Ectodermal cell (in vitro differentiated cells): Measurements from ENCODE around the gene SLC2A1.
"Not testable (repeated sequence)": the region's sequence is repeated elsewhere in the genome, so short reads cannot be mapped to it uniquely, and the experiment has no call there.

Experiments used
- H3K27ac ChIP-seq: 2 replicates; pipeline ENCODE4 v1.7.0; 2013; ENCODE audit warnings: mild to moderate bottlenecking, low read depth, low read length; ENCODE audit not compliant: insufficient read depth, poor library complexity, severe bottlenecking
- H3K27me3 ChIP-seq: 2 replicates; pipeline ENCODE4 v1.7.0; 2013; ENCODE audit warnings: mild to moderate bottlenecking, low read length; ENCODE audit not compliant: insufficient read depth, control insufficient read depth, poor library complexity, severe bottlenecking
- H3K36me3 ChIP-seq: one replicate; pipeline ENCODE4 v1.7.0; 2013; ENCODE audit warnings: low read length; ENCODE audit not compliant: control insufficient read depth, insufficient read depth
- H3K4me1 ChIP-seq: one replicate; pipeline ENCODE4 v1.7.0; 2013; ENCODE audit warnings: low read length; ENCODE audit not compliant: control insufficient read depth, insufficient read depth
- H3K4me3 ChIP-seq: 2 replicates; pipeline ENCODE4 v1.7.0; 2013; ENCODE audit warnings: low read depth, low read length, control low read depth; ENCODE audit not compliant: insufficient read depth
- H3K9me3 ChIP-seq: 2 replicates; pipeline ENCODE4 v1.7.0; 2013; ENCODE audit warnings: mild to moderate bottlenecking, low read length, moderate library complexity; ENCODE audit not compliant: control insufficient read depth
- WGBS, 2 experiments: methylation state at CpG; one replicate each; pipeline ENCODE4 v1.1.7; 2013; ENCODE audit warnings: missing lambda C conversion rate in 2 of 2; 5-methylcytosine and 5-hydroxymethylcytosine counted together

SLC2A1 gene

GRCh38 chr1:42919651-42920050, 39.0 kb downstream of the SLC2A1 start:
- 93 to 95% methylated on average over 5 of the region's 5 CpGs for WGBS, 2 experiments
- not testable (repeated sequence) for H3K4me3 ChIP-seq, H3K36me3 ChIP-seq, H3K4me1 ChIP-seq, H3K9me3 ChIP-seq, H3K27ac ChIP-seq, H3K27me3 ChIP-seq

GRCh38 chr1:42917241-42917495, 41.5 kb downstream of the SLC2A1 start:
- Histone ChIP-seq H3K4me3 (no peak overlapping the region), H3K4me1 (no peaks in the 10 kb centered on the region), H3K9me3 (no peaks in the 10 kb centered on the region), H3K27me3 (no peaks in the 10 kb centered on the region), H3K27ac (no peak overlapping the region), H3K36me3 (no peaks in the 10 kb centered on the region)
- WGBS, 2 experiments = 96 to 97% methylated on average over 15 of the region's 15 CpGs

- 92% methylated on average over 3 of the region's 3 CpGs for WGBS, 2 experiments
- H3K9me3 ChIP-seq = no peaks in the 10 kb centered on the region
- no peaks in the 10 kb centered on the region for H3K27me3 ChIP-seq
- H3K4me3 ChIP-seq = no peak overlapping the region
- H3K27ac ChIP-seq = no peak overlapping the region
- H3K4me1 ChIP-seq = no peaks in the 10 kb centered on the region
- H3K36me3 ChIP-seq = no peaks in the 10 kb centered on the region
These were observed 43.2 kb downstream of the SLC2A1 start for GRCh38 chr1:42915456-42915855.

- Histone ChIP-seq H3K36me3 (no peaks in the 10 kb centered on the region), H3K27me3 (no peaks in the 10 kb centered on the region), H3K27ac (no peak overlapping the region), H3K9me3 (no peaks in the 10 kb centered on the region), H3K4me1 (no peaks in the 10 kb centered on the region), H3K4me3 (no peak overlapping the region)
- 94 to 98% methylated on average over 2 of the region's 2 CpGs for WGBS, 2 experiments
These were observed 44.5 kb downstream of the SLC2A1 start for GRCh38 chr1:42914092-42914627.

GRCh38 chr1:42913426-42914091, 45.1 kb downstream of the SLC2A1 start:
- Histone ChIP-seq H3K27ac (no peak overlapping the region), H3K27me3 (no peaks in the 10 kb centered on the region), H3K4me3 (no peak overlapping the region), H3K9me3 (no peaks in the 10 kb centered on the region), H3K4me1 (no peaks in the 10 kb centered on the region), H3K36me3 (no peaks in the 10 kb centered on the region)
- 68 to 70% methylated on average over 5 of the region's 5 CpGs for WGBS, 2 experiments

GRCh38 chr1:42910985-42911384, 47.7 kb downstream of the SLC2A1 start:
- H3K27ac ChIP-seq = no peak overlapping the region
- no peaks in the 10 kb centered on the region for H3K36me3 ChIP-seq
- H3K4me3 ChIP-seq = no peak overlapping the region
- no peaks in the 10 kb centered on the region for H3K9me3 ChIP-seq
- H3K4me1 ChIP-seq = no peaks in the 10 kb centered on the region
- H3K27me3 ChIP-seq = no peaks in the 10 kb centered on the region

- Histone ChIP-seq H3K27ac (no peak overlapping the region), H3K36me3 (no peaks in the 10 kb centered on the region), H3K9me3 (no peaks in the 10 kb centered on the region), H3K4me1 (no peaks in the 10 kb centered on the region), H3K4me3 (no peak overlapping the region), H3K27me3 (no peaks in the 10 kb centered on the region)
- 89 to 96% methylated on average over 2 to 3 of the region's 3 CpGs for WGBS, 2 experiments
These were observed 50.6 kb downstream of the SLC2A1 start for GRCh38 chr1:42908046-42908445.

- H3K4me1 ChIP-seq = no peaks in the 10 kb centered on the region
- no peaks in the 10 kb centered on the region for H3K36me3 ChIP-seq
- H3K9me3 ChIP-seq = no peaks in the 10 kb centered on the region
- WGBS, 2 experiments = 100% methylated on average over 1 of the region's 1 CpG
- H3K27ac ChIP-seq = no peak overlapping the region
- no peak overlapping the region for H3K4me3 ChIP-seq
- H3K27me3 ChIP-seq = no peaks in the 10 kb centered on the region
These were observed 54.2 kb downstream of the SLC2A1 start for GRCh38 chr1:42904434-42904833.

- not testable (repeated sequence) for H3K27me3 ChIP-seq, H3K36me3 ChIP-seq, H3K4me3 ChIP-seq, H3K9me3 ChIP-seq, H3K4me1 ChIP-seq, H3K27ac ChIP-seq
- 92 to 96% methylated on average over 4 of the region's 4 CpGs for WGBS, 2 experiments
These were observed 58.7 kb downstream of the SLC2A1 start for GRCh38 chr1:42899960-42900359.

- Histone ChIP-seq H3K4me1 (peaks cover 8% of the 10 kb centered on the region), H3K27me3 (no peaks in the 10 kb centered on the region), H3K9me3 (no peaks in the 10 kb centered on the region), H3K36me3 (no peaks in the 10 kb centered on the region), H3K27ac (no peak overlapping the region), H3K4me3 (no peak overlapping the region)
- 63 to 65% methylated on average over 5 of the region's 5 CpGs for WGBS, 2 experiments
These were observed 67.1 kb downstream of the SLC2A1 start for GRCh38 chr1:42891465-42892138.
